Measurements from ENCODE around the gene PHOSPHO1.

The PHOSPHO1 gene

DNA sequence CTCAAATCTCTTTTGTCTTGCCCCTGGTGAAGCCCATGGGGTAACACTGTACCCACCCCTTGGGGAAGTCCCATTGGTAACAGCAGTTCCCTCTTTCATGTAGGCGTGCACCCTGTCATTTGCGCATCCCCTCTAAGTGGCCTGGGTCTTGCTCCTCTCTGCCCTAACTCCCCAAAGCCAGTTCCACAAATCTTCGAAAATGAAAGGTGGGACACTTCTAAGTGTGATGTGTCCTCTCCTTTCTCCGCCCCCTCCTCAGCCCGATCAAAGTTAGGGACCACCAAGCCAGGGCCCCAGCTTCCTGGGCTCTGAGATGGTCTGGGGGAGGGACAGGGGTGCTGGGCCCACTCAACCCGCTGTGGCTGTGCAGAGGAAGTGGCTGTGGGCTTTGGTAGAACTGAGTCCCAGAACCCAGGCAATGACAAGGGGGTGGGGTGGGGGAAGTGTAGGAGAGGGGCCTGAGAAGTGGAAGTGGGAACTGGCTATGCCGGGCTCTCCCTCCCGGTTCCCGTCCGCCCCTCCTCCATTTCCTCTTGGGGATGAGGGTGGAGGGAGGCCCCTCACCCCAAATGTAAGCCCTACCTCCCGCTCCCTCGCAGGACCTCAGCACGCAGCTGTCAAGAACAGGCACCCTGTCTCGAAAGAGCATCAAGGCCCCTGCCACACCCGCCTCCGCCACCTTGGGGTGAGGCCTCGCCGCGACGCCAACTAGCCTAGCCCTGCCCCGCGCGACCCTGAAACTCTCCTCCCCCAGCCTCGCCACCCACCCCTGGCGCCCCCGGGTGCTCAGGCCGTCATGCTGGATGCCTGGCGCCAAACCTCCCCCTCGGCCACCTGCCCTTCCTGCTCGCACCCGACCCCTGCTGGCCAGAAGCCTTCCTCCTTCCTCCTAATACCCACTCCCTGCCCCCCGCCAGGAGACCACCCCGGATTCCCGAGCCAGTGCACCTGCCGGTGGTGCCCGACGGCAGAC lies 11.4 kb downstream of the PHOSPHO1 start:
- DNase-seq (ENCODE audit: low read depth in 3 of 3): no peak

DNA sequence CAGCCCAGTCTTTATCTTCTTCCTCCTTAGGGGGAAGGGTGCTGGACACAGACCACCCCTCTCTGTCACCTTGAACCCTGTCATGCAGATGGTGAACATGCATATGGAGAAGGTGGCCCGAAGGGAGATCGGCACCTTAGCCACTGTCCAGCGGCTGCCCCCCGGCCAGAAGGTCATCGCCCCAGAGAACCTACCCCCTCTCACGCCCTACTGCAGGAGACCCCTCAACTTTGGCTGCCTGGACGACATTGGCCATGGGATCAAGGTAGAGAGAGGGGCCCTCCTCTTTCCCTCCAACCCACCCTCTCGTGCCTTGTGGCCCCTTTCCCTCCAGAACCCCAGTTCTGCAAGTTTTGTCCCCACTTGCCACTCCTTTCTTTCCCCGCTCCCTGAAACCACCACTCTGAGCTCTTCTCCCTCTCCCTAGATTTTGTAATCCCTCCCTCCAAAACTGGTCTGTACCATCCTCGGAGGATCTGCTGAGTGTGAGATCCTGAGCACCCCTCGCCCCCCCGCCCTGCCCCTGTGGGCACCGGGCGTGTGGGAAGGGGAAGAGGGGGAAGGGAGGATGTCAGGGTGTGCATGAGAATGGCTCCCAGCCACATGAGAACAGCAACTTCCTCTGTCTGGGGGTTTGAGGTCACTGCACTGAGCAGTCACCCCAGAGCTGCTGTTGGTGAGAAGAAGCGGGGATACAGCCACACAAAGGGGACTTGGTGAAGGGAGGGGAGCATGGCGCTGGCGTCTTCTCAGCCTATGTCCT lies 12.8 kb downstream of the PHOSPHO1 start:
- no peak for DNase-seq (ENCODE audit: low read depth in 3 of 3)

GRCh38 chr17:49216953-49217650 lies 13.5 kb downstream of the PHOSPHO1 start:
- no peak for DNase-seq (ENCODE audit: low read depth in 3 of 3)

- DNase-seq (ENCODE audit: low read depth in 3 of 3): no peak
Observed at GRCh38 chr17:49216482-49216881, 14.1 kb downstream of the PHOSPHO1 start.

DNA sequence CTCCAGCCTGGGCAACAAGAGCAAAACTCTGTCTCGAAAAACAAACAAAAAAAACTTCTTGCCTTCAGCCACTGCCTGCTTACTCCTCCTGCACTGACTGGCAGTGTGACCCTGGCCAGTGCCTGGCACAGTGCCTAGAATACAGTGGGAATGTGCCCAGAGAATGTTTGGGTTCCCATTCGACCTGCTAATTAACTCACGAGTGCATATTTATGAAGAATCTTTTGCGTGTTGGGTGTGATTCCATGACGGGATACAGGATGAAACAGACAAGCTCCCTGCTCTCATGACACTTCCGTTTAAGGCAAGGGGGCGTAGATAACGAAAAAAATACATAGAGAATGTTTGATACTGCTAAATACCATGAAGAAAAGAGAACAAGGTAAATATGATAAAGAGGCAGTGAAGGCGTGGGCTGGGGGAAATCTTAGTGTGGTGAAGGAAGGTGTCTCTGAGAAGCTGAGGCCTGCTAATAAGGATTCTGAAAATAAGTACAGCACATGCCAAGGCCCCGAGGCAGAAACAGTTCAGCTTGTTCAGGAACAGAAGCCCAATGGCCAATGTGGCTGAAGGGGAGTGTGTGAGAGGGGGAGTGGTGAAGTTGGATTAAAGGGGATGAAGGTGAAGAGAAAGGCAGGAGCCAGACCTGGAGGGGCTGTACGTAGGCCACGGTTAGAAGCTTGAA lies 15.8 kb downstream of the PHOSPHO1 start:
- no peak for DNase-seq (ENCODE audit: low read depth in 3 of 3)

DNA sequence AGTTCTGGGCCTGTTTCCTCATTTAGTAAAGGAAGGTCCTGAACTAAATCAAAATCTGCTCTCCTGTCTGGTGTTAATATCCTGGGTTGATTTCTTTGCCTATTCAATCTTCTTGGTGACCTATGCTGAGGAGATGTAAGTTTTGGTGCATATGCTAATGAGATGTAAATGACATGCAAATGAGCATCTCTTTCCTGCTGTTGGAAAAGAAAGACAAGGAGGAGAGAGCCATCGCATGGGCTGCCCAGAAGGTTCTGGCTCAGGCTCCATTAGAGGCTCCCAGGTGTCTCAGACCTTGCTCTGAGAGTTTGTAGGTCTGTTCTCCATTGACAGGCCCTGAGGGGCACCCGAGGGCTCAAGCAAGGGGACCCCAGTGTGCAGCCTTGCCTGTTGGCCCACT lies 16.7 kb downstream of the PHOSPHO1 start:
- DNase-seq (ENCODE audit: low read depth in 3 of 3): no peak

DNA sequence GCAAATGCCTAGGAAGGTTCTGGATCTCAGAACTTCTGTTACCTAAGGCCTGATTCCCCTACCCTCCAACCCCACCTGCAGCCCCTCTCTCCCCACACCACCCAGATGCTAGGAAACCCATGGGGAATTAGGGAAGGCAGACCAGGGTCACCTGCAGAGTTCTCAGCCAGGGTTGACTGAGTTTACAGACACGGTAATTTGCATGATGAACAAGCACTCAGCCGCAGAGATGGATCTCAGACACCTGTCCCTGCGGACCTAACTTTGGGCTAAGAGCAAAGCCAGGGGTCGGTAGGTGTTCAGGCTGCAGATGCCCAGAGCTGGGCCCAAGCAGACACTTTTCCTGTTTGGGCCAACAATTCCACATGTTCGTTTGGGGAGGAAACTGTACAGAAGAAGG lies 17.2 kb downstream of the PHOSPHO1 start:
- DNase-seq (ENCODE audit: low read depth in 3 of 3): no peak

GRCh38 chr17:49210158-49211029 lies 20.2 kb downstream of the PHOSPHO1 start, which contains the start of the genes ABI3 and GNGT2:
ABI3 (plus strand) TSS chr17:49210707; CDS start chr17:49210725, 18 bp downstream.
GNGT2 (minus strand) TSS chr17:49210574; CDS start chr17:49207422, 3,152 bp downstream.
- no peak for DNase-seq (ENCODE audit: low read depth in 3 of 3)

GRCh38 chr17:49209061-49209571 lies 21.5 kb downstream of the PHOSPHO1 start:
- DNase-seq (ENCODE audit: low read depth in 3 of 3): no peak

DNA sequence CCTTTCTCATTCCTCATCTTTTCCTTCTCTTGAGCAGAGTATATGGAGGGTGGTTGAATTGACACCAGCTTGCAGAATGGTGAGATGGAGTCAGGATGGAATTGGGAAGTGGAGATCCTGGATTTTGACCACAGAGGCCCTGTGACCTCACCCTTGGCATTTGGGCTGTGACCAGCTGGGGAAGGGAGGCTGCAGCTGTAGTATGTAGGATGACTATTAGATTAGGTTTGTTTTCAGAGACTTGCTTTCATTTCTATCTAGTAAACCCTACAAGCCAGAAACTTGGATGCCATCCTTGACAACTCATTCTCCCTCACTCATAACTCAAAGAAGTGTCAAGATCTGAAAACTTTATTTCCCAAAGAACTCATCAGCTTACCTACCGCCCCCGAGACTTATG lies 26.1 kb downstream of the PHOSPHO1 start:
- no peak for DNase-seq (ENCODE audit: low read depth in 3 of 3)

DNA sequence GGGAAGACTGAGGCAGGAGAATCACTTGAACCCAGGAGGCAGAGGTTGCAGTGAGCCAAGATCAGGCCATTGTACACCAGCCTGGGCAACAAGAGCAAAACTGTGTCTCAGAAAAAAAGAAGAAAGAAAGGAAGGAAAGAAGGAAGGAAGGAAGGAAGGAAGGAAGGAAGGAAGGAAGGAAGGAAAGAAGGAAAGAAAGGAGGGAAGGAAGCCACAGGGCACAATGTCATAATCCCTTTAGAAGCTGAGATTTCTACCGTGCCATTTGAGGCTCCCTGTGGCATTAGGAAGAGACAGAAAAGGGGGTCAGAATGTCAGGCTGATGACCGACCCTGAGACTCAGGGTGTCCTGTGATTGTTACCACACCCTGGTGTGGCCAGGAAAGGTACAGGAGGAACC lies 26.8 kb downstream of the PHOSPHO1 start:
- DNase-seq (ENCODE audit: low read depth in 3 of 3): no peak

- no peak for DNase-seq (ENCODE audit: low read depth in 3 of 3)
Observed at GRCh38 chr17:49201481-49201927, 29.1 kb downstream of the PHOSPHO1 start.

GRCh38 chr17:49200423-49201083 lies 30.0 kb downstream of the PHOSPHO1 start:
- DNase-seq (ENCODE audit: low read depth in 3 of 3): no peak

GRCh38 chr17:49198211-49198610 lies 32.4 kb downstream of the PHOSPHO1 start:
- no peak for DNase-seq (ENCODE audit: low read depth in 3 of 3)

GRCh38 chr17:49197346-49197998 lies 33.1 kb downstream of the PHOSPHO1 start:
- DNase-seq (ENCODE audit: low read depth in 3 of 3): no peak

DNA sequence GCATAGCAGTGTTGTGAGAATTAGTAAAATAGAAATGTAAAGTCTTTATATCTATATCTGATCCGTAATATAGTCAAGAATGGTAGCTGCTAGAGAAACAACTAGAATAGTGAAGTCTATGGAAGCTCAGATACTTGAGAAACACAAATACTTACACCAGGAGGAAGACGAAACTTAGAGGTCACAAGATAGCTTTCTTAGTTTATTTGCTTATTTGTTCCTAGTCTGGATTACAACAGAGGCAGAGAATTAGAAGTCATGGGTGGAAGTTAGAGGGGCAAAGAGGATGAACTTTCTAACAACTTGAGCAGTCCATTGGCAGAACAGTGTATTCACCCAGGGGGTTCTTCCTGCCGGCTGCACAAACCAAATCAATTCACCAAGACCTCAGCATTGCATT lies 34.1 kb downstream of the PHOSPHO1 start:
- DNase-seq (ENCODE audit: low read depth in 3 of 3): no peak

DNA sequence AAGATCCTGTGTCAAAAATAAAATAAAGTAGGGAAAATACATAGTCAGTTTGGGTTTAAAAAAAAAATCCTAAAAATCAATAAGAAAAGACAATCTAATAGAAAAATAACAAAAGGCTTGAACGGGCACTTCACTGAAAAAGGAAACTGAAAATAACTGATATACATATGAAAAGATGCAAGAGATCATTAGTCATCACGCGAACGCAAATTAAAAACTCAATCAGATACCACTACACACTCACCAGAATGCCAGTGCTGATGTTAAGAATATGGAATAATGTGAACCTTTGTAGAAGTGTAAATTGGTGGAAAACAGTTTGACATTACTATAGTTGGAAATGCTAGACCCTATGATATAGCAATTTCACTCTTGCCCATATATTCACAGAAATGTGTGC lies 34.8 kb downstream of the PHOSPHO1 start:
- DNase-seq (ENCODE audit: low read depth in 3 of 3): no peak

GRCh38 chr17:49194297-49194607 lies 36.3 kb downstream of the PHOSPHO1 start:
- no peak for DNase-seq (ENCODE audit: low read depth in 3 of 3)
